ENCODE results near the gene KIAA1217.

Gene KIAA1217

GRCh38 chr10:24249829-24250415 is 41.0 kb downstream of the KIAA1217 start:
- no peak for DNase-seq

GRCh38 chr10:24251547-24251946 is 42.6 kb downstream of the KIAA1217 start:
- DNase-seq: no peak

- no peak for DNase-seq
Measured at GRCh38 chr10:24254180-24254579, 45.2 kb downstream of the KIAA1217 start.

- no peak for DNase-seq
Measured at GRCh38 chr10:24255115-24255880, 46.4 kb downstream of the KIAA1217 start.

- no peak for DNase-seq
Measured at GRCh38 chr10:24255881-24256311, 47.0 kb downstream of the KIAA1217 start.

- DNase-seq: no peak
Measured at GRCh38 chr10:24256619-24257107, 47.7 kb downstream of the KIAA1217 start.

- no peak for DNase-seq
Measured at GRCh38 chr10:24257588-24257987, 48.6 kb downstream of the KIAA1217 start.

GRCh38 chr10:24259365-24260130 is 50.6 kb downstream of the KIAA1217 start:
- no peak for DNase-seq

- no peak for DNase-seq
Measured at GRCh38 chr10:24261627-24262026, 52.7 kb downstream of the KIAA1217 start.

GRCh38 chr10:24262929-24263590 is 54.1 kb downstream of the KIAA1217 start:
- no peak for DNase-seq

GRCh38 chr10:24269476-24269875 is 60.5 kb downstream of the KIAA1217 start:
- no peak for DNase-seq

- DNase-seq: no peak
Measured at GRCh38 chr10:24272374-24272773, 63.4 kb downstream of the KIAA1217 start.

GRCh38 chr10:24277277-24277676 is 68.3 kb downstream of the KIAA1217 start:
- no peak for DNase-seq

GRCh38 chr10:24277771-24278170 is 68.8 kb downstream of the KIAA1217 start:
- no peak for DNase-seq

GRCh38 chr10:24278176-24278889 is 69.4 kb downstream of the KIAA1217 start:
- DNase-seq: no peak

GRCh38 chr10:24279166-24279565 is 70.2 kb downstream of the KIAA1217 start:
- no peak for DNase-seq

GRCh38 chr10:24287559-24288195 is 78.7 kb downstream of the KIAA1217 start:
- no peak for DNase-seq

GRCh38 chr10:24288581-24288980 is 79.6 kb downstream of the KIAA1217 start:
- DNase-seq: no peak

GRCh38 chr10:24289235-24289634 is 80.3 kb downstream of the KIAA1217 start:
- DNase-seq: no peak

- no peak for DNase-seq
Measured at GRCh38 chr10:24292304-24293293, 83.7 kb downstream of the KIAA1217 start.

Measured in NCI-H1436 treated with DMSO at 0.1 percent for 48 hours (cell line).